ENCODE data around the gene CACNA1G.

DNA sequence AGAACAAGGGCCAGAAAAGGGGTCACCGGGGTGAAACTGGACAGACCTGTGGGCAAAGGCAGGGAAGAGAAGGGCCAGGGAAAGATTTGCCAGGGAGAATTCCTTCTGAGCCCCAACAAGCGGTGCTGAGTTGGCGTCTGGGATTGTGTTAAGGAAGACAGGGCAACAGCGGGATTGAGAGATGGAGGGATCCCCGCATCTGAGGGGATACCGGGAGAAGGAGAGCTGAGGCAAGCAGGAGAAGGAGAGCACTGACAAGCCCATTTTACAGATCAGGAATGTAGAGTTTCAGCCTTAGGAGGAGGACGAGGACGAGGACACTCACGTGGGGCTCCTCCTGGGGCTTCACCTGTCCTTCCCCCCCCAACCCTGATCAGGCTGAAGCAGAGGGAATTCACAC lies 73.2 kb downstream of the CACNA1G start:
- TF ChIP-seq, protein P1, sequence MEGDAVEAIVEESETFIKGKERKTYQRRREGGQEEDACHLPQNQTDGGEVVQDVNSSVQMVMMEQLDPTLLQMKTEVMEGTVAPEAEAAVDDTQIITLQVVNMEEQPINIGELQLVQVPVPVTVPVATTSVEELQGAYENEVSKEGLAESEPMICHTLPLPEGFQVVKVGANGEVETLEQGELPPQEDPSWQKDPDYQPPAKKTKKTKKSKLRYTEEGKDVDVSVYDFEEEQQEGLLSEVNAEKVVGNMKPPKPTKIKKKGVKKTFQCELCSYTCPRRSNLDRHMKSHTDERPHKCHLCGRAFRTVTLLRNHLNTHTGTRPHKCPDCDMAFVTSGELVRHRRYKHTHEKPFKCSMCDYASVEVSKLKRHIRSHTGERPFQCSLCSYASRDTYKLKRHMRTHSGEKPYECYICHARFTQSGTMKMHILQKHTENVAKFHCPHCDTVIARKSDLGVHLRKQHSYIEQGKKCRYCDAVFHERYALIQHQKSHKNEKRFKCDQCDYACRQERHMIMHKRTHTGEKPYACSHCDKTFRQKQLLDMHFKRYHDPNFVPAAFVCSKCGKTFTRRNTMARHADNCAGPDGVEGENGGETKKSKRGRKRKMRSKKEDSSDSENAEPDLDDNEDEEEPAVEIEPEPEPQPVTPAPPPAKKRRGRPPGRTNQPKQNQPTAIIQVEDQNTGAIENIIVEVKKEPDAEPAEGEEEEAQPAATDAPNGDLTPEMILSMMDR (IDR thresholded peaks at IDR 0.05): no peak
- no peak for TF ChIP-seq POLR2A (IDR thresholded peaks at IDR 0.05)
- no peak for TF ChIP-seq POLR2AphosphoS5 (IDR thresholded peaks at IDR 0.05; ENCODE audit: insufficient read depth in 1 of 2, low read depth in 1 of 2)

Data from vagina (tissue), 2 donors.